ENCODE results near the gene SCLY.

SCLY gene

GRCh38 chr2:238129166-238130010, 68.6 kb downstream of the SCLY start:
- DNase-seq, result no peak
- Mint-ChIP-seq H3K36me3 (ENCODE audit: low read depth) (no peaks in the 10 kb centered on the region), H3K27ac (no peak overlapping the region), H3K4me1 (peaks cover 16% of the 10 kb centered on the region), H3K9me3 (no peaks in the 10 kb centered on the region), H3K27me3 (ENCODE audit: low read depth, poor library complexity) (peaks cover 3% of the 10 kb centered on the region), H3K4me3 (no peak overlapping the region)
- no peak for TF ChIP-seq CTCF (IDR thresholded peaks at IDR 0.05)

- DNase-seq, result no peak
- Mint-ChIP-seq H3K27me3 (ENCODE audit: low read depth, poor library complexity) (no peaks in the 10 kb centered on the region), H3K4me3 (no peak overlapping the region), H3K27ac (no peak overlapping the region), H3K4me1 (peaks cover 18% of the 10 kb centered on the region), H3K36me3 (ENCODE audit: low read depth) (no peaks in the 10 kb centered on the region), H3K9me3 (no peaks in the 10 kb centered on the region)
- no peak for TF ChIP-seq CTCF (IDR thresholded peaks at IDR 0.05)
Measured at GRCh38 chr2:238130111-238130695, 69.4 kb downstream of the SCLY start.

GRCh38 chr2:238130696-238131628, 70.2 kb downstream of the SCLY start:
- H3K27me3 Mint-ChIP-seq (ENCODE audit: low read depth, poor library complexity), result peaks cover 3% of the 10 kb centered on the region
- no peak for TF ChIP-seq CTCF (IDR thresholded peaks at IDR 0.05)
- no peak overlapping the region for H3K27ac Mint-ChIP-seq
- H3K9me3 Mint-ChIP-seq, result no peaks in the 10 kb centered on the region
- H3K36me3 Mint-ChIP-seq (ENCODE audit: low read depth), result no peaks in the 10 kb centered on the region
- H3K4me3 Mint-ChIP-seq, result no peak overlapping the region
- H3K4me1 Mint-ChIP-seq, result peaks cover 21% of the 10 kb centered on the region
- DNase-seq, result no peak

GRCh38 chr2:238131761-238132462, 71.1 kb downstream of the SCLY start:
- Mint-ChIP-seq H3K27ac (no peak overlapping the region), H3K4me3 (no peak overlapping the region), H3K9me3 (no peaks in the 10 kb centered on the region), H3K4me1 (peaks cover 30% of the 10 kb centered on the region), H3K27me3 (ENCODE audit: low read depth, poor library complexity) (peaks cover 4% of the 10 kb centered on the region), H3K36me3 (ENCODE audit: low read depth) (no peaks in the 10 kb centered on the region)
- no peak for DNase-seq
- no peak for TF ChIP-seq CTCF (IDR thresholded peaks at IDR 0.05)

- no peaks in the 10 kb centered on the region for H3K36me3 Mint-ChIP-seq (ENCODE audit: low read depth)
- TF ChIP-seq CTCF (IDR thresholded peaks at IDR 0.05), result no peak
- H3K4me3 Mint-ChIP-seq, result no peak overlapping the region
- H3K4me1 Mint-ChIP-seq, result peaks cover 29% of the 10 kb centered on the region
- no peak overlapping the region for H3K27ac Mint-ChIP-seq
- DNase-seq, result no peak
- H3K9me3 Mint-ChIP-seq, result no peaks in the 10 kb centered on the region
- peaks cover 4% of the 10 kb centered on the region for H3K27me3 Mint-ChIP-seq (ENCODE audit: low read depth, poor library complexity)
Measured at GRCh38 chr2:238132463-238133450, 72.0 kb downstream of the SCLY start.

Data from nephron progenitor cell (in vitro differentiated cells).